Hematopoietic multipotent progenitor cell treated with erythropoietin and hydrocortisone succinate and interleukin-3 and kit ligand, for 17 days (in vitro differentiated cells): ENCODE measurements around the gene TMEM209.
"Not testable (repeated sequence)": the region's sequence is repeated elsewhere in the genome, so short reads cannot be mapped to it uniquely, and the experiment has no call there.

ENCODE experiments used
- DNase-seq: peaks from one replicate; pipeline ENCODE4 v3.0.0-alpha.2; 2015; ENCODE audit warnings: low spot score

The TMEM209 gene

DNA sequence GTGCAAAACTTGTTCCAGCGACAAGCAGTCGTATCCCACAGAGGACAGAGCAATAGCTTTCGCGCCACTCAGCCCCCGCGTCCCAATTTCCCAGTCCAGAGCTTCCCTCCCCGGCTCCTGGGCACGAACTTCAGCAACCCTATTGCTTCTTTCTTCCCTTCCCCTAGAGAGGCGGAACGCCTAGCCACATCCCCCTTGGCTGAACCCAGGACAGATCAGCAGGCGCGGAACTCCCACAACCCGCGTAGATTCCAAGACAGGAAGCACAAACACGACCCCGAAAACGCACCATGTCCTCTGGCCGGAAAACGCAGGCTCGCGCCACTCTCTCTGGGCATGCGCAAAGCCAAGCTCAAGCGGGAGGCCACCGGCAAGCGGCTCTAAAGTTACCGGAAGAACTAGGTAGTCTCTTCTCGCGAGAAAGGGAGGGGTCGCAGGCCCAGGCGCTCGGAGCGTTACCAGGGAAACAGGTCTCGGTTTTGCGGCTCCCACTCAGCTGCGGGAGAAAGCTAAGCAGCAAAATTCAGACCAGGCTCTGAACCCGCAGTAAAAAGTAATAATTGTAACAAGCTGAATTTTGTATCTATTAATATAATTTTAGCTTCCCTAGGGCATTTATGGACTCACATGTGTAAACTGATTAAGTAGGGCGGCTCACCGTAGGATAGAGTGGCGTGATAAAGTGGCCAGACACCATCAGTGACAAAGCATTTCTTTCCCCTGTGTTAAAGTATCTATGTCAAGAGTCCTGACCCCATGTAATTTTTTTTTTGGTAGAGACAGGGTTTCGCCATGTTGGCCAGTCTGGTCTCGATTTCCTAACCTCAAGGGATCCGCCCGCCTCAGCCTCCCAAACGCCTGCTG lies at the start of gene TMEM209:
Gene TMEM209, minus strand, starts transcription at position 323 of the 864 bp plus-strand sequence. Its CDS starts 31 bp downstream, at position 292.
- DNase-seq: peak; percentile 91

DNA sequence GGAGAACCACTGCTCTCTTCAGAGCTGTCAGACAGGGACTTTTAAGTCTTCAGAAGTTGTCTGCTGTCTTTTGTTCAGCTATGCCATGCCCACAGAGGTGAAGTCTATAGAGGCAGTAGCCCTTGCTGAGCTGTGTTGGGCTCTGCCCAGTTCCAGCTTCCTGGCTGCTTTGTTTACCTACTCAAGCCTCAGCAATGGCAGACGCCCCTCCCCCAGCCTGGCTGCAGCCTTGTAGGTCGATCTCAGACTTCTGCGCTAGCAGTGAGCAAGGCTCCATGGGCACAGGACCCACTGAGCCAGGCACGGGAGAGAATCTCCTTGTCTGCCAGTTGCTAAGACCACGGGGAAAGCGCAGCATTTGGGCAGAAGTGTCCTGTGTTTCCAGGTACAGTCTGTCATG lies 49.3 kb upstream of the TMEM209 start:
- no peak for DNase-seq

DNA sequence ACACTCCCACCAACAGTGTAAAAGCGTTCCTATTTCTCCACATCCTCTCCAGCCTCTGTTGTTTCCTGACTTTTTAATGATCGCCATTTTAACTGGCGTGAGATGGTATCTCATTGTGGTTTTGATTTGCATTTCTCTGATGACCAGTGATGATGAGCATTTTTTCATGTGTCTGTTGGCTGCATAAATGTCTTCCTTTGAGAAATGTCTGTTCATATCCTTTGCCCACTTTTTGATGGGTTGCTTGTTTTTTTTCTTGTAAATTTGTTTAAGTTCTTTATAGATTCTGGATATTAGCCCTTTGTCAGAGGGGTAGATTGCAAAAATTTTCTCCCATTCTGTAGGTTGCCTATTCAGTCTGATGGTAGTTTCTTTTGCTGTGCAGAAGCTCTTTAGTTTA lies 44.4 kb upstream of the TMEM209 start:
- not testable (repeated sequence) for DNase-seq

DNA sequence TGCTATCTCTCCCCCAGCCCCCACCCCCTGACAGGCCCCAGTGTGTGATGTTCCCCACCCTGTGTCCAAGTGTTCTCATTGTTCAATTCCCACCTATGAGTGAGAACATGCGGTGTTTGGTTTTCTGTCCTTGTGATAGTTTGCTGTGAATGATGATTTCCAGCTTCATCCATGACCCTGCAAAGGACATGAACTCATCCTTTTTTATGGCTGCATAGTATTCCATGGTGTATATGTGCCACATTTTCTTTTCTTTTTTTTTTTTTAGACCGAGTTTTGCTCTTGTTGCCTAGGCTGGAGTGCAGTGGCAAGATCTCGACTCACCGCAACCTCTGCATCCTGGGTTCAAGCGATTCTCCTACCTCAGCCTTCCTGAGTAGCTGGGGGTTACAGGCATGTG lies 43.6 kb upstream of the TMEM209 start:
- not testable (repeated sequence) for DNase-seq

DNA sequence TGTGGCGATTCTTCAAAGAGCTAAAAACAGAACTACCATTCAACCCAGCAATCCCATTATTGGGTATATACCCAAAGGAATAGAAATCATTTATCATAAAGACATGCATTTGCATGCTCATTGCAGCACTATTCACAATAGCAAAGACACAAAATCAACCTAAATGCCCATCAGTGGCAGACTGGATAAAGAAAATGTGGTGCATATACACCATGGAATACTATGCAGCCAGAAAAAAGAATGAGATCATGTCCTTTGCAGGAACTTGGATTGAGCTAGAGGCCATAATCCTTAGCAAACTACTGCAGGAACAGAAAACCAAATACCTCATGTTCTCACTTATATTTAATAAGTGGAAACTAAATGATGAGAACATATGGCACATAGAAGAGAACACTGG lies 41.3 kb upstream of the TMEM209 start:
- not testable (repeated sequence) for DNase-seq

DNA sequence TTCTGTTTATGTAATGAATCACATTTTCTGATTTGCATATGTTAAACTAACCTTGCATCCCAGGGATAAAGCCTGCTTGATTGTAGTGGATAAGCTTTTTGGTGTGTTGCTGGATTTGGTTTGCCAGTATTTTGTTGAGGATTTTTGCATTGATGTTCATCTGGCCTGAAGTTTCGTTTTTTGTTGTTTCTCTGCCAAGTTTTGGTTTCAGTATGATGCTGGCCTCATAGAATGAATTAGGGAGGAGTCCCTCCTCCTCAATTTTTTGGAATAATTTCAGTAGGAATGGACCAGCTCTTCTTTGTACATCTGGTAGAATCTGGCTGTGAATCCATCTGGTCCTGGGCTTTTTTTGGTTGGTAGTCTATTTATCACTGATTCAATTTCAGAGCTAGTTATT lies 38.3 kb upstream of the TMEM209 start:
- not testable (repeated sequence) for DNase-seq

DNA sequence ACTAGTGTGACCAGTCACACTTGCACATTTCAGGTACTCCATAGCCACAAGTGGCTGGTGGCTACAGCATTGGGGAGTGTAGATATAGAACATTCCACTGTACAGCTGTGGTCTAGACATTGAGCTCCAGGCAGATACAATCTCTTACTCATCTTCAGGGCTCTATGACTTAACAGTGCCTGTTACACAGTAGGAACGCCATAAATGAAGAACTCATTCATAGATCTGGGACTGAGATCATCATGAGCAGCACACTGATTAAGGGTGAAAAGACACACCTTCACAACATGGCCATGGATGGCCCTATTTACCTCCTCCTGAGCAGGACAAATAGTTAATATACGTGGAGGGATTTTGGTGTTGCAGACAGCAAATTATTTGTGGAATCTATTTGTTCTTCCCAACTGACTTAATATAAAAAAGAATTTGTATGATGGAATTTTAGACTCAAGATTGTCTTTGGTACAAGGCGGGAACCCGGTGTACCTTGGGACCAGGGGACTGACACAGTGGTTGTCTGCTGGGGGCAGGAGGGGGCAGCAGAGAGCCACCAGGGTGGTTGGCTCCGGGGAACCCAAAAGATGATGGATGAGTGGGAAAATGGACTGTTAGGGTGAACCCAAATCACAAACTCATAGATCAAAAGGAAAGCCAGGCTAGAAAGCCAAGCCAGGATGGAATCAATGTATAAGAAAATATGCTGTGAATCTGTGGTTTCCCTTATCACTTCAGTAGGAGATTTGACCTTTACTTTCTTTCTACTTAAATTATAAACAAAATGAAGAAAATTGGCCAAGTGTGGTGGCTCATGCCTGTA lies 37.2 kb upstream of the TMEM209 start:
- DNase-seq: no peak

DNA sequence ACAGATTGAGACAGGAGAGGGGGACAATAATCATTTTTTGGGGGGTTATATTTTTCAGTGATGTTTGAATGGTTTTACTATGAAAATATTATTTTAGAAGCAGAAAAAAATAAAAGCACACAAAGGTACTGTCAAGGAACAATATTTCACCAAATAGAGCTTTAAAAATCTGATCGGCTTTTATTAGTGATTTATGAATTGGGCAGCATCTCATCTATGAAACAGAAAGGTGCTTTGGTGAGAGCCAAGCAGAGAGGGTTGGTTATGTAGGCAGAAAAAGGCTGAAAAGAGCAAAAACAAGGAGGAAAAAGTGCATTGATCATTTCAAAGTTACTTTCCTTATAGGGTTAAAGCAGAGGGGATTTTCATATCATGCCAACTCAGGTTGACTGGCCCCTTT lies 35.0 kb upstream of the TMEM209 start:
- DNase-seq: no peak

DNA sequence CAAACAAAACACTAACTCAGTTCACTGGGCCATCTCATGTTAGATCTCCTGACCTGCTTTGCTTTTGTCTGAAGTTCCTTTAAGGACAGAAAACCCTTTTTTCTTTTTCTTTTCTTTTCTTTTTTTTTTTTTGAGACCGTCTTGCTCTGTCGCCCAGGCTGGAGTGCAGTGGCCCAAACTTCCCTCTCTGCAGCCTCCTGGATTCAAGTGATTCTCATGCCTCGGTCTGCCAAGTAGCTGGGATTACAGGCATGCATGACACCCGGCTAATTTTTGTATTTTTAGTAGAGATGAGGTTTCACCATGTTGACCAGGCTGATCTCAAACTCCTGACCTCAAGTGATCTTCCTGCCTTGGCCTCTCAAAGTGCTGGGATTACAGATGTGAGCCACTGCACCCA lies 31.2 kb upstream of the TMEM209 start:
- not testable (repeated sequence) for DNase-seq

DNA sequence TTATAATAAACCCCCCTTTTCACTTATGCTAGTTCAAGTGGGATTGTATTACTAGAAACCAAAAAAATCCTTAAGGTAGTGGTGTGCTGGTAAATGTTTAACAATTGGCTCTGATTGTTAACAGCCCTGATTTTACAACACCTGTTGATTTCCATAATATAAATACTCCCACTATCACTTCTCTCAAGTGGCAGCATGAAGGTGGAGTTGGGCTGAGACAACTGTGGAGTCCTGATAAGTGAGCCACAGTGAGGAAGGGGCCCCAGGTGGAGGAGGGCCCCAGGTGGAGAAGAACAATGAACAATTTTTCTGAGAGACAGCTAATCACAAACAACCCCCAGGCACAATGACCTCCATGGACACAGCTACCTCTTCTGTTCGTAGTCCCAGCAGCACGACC lies 28.9 kb upstream of the TMEM209 start:
- DNase-seq: no peak

DNA sequence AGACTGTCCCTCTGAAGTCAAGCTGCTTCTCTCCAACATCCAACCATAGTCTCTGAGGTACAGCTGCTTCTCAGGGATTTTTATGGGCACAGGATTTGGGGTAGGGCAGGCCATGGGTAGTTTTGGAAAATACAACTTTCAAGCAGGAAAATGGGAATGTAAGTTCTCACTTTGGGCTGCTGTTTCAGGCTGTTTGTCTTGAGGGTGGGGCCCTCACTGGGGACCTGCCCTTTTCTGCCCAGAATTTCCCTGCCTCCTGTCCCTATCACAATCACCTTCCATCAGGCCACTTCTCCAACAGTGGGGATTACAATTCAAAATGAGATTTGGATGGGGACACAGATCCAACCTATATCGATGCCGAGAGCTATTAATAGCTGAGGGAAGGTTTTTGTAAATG lies 27.0 kb upstream of the TMEM209 start:
- no peak for DNase-seq

DNA sequence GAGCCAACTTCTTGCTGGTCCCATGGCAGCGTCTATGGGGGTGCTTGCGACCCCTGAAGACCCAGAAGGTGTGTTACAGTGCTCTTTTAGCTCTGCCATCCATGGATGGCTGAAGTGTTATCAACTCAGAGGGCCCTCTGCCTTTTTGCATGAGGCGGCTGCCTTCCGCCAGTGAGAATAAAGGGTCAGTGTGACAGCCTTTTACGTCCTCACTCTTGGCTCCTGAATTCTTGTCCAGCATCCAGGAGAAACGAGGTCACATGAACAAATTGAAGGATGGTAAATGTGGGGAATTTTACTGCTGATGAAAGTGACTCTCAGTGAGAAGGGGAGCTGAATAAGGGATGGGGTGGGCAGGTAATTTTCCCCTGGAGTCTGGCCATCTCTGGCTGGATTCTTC lies 26.6 kb upstream of the TMEM209 start:
- no peak for DNase-seq

DNA sequence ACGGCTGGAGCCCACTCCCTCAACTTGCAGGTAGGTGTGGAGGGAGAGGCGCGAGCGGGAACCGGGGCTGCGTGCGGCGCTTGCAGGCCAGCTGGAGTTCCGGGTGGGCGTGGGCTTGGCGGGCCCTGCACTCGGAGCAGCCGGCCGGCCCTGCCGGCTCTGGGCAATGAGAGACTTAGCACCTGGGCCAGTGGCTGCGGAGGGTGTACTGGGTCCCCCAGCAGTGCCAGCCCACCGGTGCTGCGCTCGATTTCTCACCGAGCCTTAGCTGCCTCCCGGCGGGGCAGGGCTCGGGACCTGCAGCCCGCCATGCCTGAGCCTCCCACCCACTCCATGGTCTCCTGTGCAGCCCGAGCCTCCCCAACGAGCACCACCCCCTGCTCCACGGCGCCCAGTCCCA lies 24.8 kb upstream of the TMEM209 start:
- not testable (repeated sequence) for DNase-seq

DNA sequence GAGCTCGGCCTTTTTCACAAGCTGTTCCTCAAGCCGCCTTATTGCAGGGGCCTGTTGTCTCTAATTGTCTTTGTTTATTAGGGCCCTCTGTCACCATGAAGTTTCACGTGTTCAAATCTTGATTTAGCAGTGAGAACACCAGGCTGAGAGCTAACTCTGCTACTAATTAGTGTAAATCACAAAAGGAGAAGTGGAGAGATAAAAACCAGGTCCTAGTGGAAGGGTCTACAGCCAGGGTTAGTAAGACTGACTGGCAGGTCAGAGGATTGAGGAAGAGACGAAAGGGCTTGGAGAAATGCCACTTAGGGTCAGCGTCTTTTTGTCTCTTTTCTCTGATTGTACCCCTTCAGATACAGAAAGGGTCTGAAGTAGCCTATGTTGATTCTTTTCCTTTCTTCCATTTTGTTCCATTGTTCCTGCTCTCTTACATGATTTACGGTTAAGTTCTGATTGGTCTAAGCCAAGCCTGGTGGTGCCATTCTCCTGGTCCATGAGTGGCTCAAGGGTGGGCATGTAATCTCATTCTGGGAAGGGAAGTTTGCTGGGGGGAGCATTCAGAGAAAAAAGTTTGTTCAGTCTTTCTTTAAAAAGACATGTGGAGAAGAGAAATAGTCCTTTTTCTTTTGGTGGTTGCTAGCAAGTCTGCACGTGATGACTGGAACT lies 23.8 kb upstream of the TMEM209 start:
- DNase-seq: no peak

DNA sequence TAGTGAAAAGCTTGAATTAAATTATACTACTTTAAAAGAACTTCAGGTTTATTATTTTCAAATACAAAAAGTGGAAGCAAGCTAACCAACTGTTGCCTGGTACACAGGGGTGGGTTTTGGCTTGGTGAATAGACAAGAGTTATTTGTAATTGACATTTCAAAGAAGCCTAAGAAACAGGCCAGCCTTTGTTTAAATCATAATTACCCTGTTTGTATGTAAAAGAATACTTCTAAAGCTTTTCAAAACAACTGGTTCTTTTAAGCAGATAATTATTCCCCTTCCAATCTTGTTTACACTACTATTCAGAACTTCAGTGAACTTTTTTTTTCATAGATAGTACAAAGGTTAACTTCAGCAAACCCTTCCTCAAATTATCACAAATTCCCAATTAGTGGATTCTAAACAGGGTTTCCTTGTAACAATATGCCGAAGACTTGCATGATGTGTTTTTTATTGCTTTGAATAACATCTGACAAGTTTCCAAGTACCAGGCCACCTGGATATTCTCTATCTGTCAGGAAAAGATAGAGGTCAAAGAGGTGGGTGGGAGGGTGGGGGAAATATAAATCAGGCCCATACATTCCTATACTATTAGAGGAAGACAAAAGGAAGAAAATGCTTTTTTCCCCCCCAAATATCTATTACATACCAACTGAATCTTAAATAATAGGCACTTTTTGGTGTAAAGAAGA lies 22.8 kb upstream of the TMEM209 start:
- DNase-seq: no peak

DNA sequence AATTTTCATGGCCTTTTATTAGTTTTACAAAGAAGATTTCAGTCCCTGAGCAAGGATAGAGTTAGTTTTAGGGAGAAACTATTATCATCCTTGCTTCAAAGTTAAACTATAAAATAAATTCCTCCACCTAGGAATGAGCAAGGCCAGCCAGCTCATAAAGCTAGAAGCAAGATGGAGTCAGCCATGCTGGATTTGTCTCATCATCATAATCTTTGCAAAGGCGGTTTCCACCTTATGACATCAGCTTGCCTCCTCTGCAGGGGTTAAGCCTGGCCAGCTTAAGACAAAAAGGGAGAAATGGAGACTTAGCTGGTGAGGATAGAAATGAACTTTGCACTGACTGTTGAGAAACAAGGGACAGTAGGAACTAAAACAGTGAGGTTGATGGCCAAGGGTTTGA lies 21.1 kb upstream of the TMEM209 start:
- no peak for DNase-seq

DNA sequence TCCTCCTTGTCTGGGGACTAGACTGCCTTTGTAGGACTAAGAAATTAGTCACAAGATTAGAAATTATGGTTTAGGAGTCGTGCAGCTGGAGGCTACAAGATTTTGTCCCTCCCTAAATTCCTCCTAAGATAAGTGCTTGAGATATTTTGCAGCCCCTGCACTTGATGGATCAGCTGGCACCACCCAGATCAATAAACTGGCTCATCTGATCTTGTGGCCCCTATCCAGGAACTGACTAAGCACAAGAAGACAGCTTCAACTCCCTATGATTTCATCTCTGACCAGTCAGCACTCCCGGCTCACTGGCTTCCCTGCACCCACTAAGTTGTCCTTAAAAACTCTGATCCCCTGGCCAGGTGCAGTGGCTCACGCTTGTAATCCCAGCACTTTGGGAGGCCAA lies 19.7 kb upstream of the TMEM209 start:
- not testable (repeated sequence) for DNase-seq

DNA sequence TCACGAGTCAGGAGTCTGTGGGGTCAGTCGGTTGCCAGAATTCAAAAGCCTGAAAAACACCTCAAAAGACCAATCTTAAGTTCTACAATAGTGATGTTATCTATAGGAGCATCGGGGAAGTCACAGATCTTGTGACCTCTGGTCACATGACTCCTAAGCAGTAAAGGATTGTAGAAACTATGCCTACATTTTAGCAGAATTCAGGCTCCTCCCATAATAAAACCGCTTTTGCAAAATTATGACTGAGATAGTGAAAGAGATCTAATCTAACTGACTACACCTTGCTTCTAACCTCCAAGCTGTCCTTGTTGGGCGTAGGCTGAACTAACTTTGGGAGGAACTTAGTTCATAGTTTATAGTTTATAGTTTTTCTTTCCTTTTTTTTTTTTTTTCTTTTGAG lies 19.0 kb upstream of the TMEM209 start:
- no peak for DNase-seq

DNA sequence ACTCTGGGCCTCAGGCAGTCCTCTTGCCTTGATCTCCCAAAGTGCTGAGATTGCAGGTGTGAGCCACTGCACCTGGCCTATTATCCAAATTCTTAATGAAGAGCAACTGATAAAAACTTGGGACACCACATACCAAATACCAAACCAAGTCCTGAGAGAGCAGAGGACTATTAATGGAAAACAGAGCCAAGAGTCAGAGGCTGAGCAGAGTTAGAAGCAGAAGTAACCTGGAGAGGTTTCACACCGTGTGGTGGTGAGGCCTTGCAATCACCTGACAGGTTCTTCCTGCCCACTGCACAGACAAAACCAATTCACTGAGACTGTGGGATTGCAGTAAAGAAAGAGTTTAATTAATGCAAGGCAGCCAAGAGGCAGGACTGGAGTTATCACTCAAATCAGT lies 18.4 kb upstream of the TMEM209 start:
- no peak for DNase-seq

DNA sequence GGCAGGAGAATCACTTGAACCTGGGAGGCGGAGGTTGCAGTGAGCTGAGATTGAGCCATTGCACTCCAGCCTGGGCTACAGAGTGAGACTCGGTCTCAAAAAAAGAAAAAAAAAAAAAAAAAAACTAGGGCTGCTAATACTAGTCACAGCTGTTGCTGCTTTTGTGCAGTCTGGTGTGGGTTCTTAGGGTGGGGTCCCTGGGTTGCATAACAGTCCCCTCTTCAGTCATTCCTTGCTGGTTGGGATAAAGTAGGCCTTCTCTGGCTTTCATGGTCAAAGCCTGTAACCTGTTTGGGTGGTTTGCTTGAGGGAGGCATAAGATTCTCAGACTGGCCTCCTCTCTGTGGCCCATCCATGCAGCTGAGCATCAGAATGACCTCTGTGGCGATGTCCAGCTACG lies 16.5 kb upstream of the TMEM209 start:
- no peak for DNase-seq

DNA sequence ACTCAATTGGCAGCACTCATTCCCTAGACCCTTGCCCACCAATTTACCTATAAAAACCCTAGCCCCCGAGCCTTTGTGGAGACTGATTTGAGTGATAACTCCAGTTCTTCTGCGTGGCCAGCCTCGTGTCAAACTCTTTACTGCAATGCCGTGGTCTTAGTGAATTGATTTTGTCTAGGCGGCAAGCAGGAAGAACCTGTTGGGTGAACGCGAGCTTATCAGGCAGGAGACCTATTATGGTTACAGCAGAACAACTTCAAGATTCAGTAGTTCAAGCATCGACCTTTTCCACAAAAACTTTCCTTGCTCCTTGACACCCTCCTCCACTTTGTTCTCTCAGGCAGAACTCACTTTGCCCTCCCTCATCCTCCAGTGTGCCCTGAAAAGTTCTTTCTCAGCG lies 14.7 kb upstream of the TMEM209 start:
- DNase-seq: no peak
